Measurements from ENCODE around the gene NUP188. TPM values are rescaled to one million over a fixed set of nuclear protein-coding genes. Genes with fewer than 3 reads are reported as not detected.
"Not testable (repeated sequence)": the region's sequence is repeated elsewhere in the genome, so short reads cannot be mapped to it uniquely, and the experiment has no call there.

NUP188 gene
- total and polyA plus RNA-seq, 2 donors: 19.2 to 22.0 TPM

- DNase-seq (ENCODE audit: low read depth in 6 of 9, low spot score in 9 of 9): peak in 8 of 9 donors; percentile 43 to 89 (median 78)
- no peaks in the 10 kb centered on the region for H3K36me3 ChIP-seq (ENCODE audit: control insufficient read depth in 2 of 2, insufficient read depth in 2 of 2, low read length in 1 of 2)
- no peaks in the 10 kb centered on the region for H3K27me3 ChIP-seq (ENCODE audit: control insufficient read depth in 2 of 2, insufficient read depth in 1 of 2, low read length in 1 of 2)
- peaks cover 13 to 38% of the 10 kb centered on the region in 2 donors for H3K4me1 ChIP-seq (ENCODE audit: control insufficient read depth in 2 of 2, insufficient read depth in 2 of 2, low read length in 2 of 2)
- peak within 1 kb of the TSS; percentile 71 to 73 for H3K4me3 ChIP-seq (ENCODE audit: low read length in 2 of 2)
- H3K27ac ChIP-seq (ENCODE audit: low read depth in 1 of 2, low read length in 1 of 2): peak within 1 kb of the TSS; percentile 43 to 81
- 3% methylated on average over 60 of the region's 60 CpGs for WGBS
- H3K9me3 ChIP-seq (ENCODE audit: control insufficient read depth in 2 of 2, insufficient read depth in 1 of 2, low read length in 1 of 2): no peaks in the 10 kb centered on the region
These were observed 80.9 kb downstream of the NUP188 start, which contains the start of gene SH3GLB2 for GRCh38 chr9:129028192-129028966. SH3GLB2 (minus strand) TSS chr9:129028331; CDS start chr9:129028154, 177 bp downstream.

GRCh38 chr9:129030191-129030590 is 82.7 kb downstream of the NUP188 start:
- no peak overlapping the region for H3K4me3 ChIP-seq (ENCODE audit: low read length in 2 of 2)
- no peaks in the 10 kb centered on the region for H3K27me3 ChIP-seq (ENCODE audit: control insufficient read depth in 2 of 2, insufficient read depth in 1 of 2, low read length in 1 of 2)
- no peak for DNase-seq (ENCODE audit: low read depth in 6 of 9, low spot score in 9 of 9)
- H3K9me3 ChIP-seq (ENCODE audit: control insufficient read depth in 2 of 2, insufficient read depth in 1 of 2, low read length in 1 of 2): no peaks in the 10 kb centered on the region
- no peak overlapping the region for H3K27ac ChIP-seq (ENCODE audit: low read depth in 1 of 2, low read length in 1 of 2)
- no peaks in the 10 kb centered on the region for H3K36me3 ChIP-seq (ENCODE audit: control insufficient read depth in 2 of 2, insufficient read depth in 2 of 2, low read length in 1 of 2)
- peaks cover 13 to 34% of the 10 kb centered on the region in 2 donors for H3K4me1 ChIP-seq (ENCODE audit: control insufficient read depth in 2 of 2, insufficient read depth in 2 of 2, low read length in 2 of 2)

GRCh38 chr9:129031514-129031913 is 84.0 kb downstream of the NUP188 start:
- no peaks in the 10 kb centered on the region for H3K36me3 ChIP-seq (ENCODE audit: control insufficient read depth in 2 of 2, insufficient read depth in 2 of 2, low read length in 1 of 2)
- H3K4me1 ChIP-seq (ENCODE audit: control insufficient read depth in 2 of 2, insufficient read depth in 2 of 2, low read length in 2 of 2): peaks cover 12 to 33% of the 10 kb centered on the region in 2 donors
- no peaks in the 10 kb centered on the region for H3K9me3 ChIP-seq (ENCODE audit: control insufficient read depth in 2 of 2, insufficient read depth in 1 of 2, low read length in 1 of 2)
- WGBS: 89% methylated on average over 4 of the region's 4 CpGs
- H3K27me3 ChIP-seq (ENCODE audit: control insufficient read depth in 2 of 2, insufficient read depth in 1 of 2, low read length in 1 of 2): no peaks in the 10 kb centered on the region
- DNase-seq (ENCODE audit: low read depth in 6 of 9, low spot score in 9 of 9): no peak
- H3K27ac ChIP-seq (ENCODE audit: low read depth in 1 of 2, low read length in 1 of 2): no peak overlapping the region
- no peak overlapping the region for H3K4me3 ChIP-seq (ENCODE audit: low read length in 2 of 2)

GRCh38 chr9:129032541-129033159 is 85.2 kb downstream of the NUP188 start:
- H3K4me1 ChIP-seq (ENCODE audit: control insufficient read depth in 2 of 2, insufficient read depth in 2 of 2, low read length in 2 of 2): peaks cover 9 to 30% of the 10 kb centered on the region in 2 donors
- H3K27ac ChIP-seq (ENCODE audit: low read depth in 1 of 2, low read length in 1 of 2): no peak overlapping the region
- 98% methylated on average over 12 of the region's 12 CpGs for WGBS
- H3K4me3 ChIP-seq (ENCODE audit: low read length in 2 of 2): no peak overlapping the region
- H3K36me3 ChIP-seq (ENCODE audit: control insufficient read depth in 2 of 2, insufficient read depth in 2 of 2, low read length in 1 of 2): no peaks in the 10 kb centered on the region
- H3K9me3 ChIP-seq (ENCODE audit: control insufficient read depth in 2 of 2, insufficient read depth in 1 of 2, low read length in 1 of 2): no peaks in the 10 kb centered on the region
- H3K27me3 ChIP-seq (ENCODE audit: control insufficient read depth in 2 of 2, insufficient read depth in 1 of 2, low read length in 1 of 2): no peaks in the 10 kb centered on the region
- no peak for DNase-seq (ENCODE audit: low read depth in 6 of 9, low spot score in 9 of 9)

GRCh38 chr9:129033216-129033615 is 85.7 kb downstream of the NUP188 start:
- Histone ChIP-seq H3K27ac (ENCODE audit: low read depth in 1 of 2, low read length in 1 of 2) (no peak overlapping the region), H3K36me3 (ENCODE audit: control insufficient read depth in 2 of 2, insufficient read depth in 2 of 2, low read length in 1 of 2) (no peaks in the 10 kb centered on the region), H3K9me3 (ENCODE audit: control insufficient read depth in 2 of 2, insufficient read depth in 1 of 2, low read length in 1 of 2) (no peaks in the 10 kb centered on the region), H3K27me3 (ENCODE audit: control insufficient read depth in 2 of 2, insufficient read depth in 1 of 2, low read length in 1 of 2) (no peaks in the 10 kb centered on the region), H3K4me1 (ENCODE audit: control insufficient read depth in 2 of 2, insufficient read depth in 2 of 2, low read length in 2 of 2) (peaks cover 13 to 35% of the 10 kb centered on the region in 2 donors), H3K4me3 (ENCODE audit: low read length in 2 of 2) (no peak overlapping the region)
- DNase-seq (ENCODE audit: low read depth in 6 of 9, low spot score in 9 of 9): no peak
- WGBS: 97% methylated on average over 8 of the region's 8 CpGs

- H3K4me3 ChIP-seq (ENCODE audit: low read length in 2 of 2): peak overlapping the region; percentile 11 to 95
- 80% methylated on average over 13 of the region's 13 CpGs for WGBS
- not testable (repeated sequence) for H3K27me3 ChIP-seq (ENCODE audit: control insufficient read depth in 2 of 2, insufficient read depth in 1 of 2, low read length in 1 of 2); H3K36me3 ChIP-seq (ENCODE audit: control insufficient read depth in 2 of 2, insufficient read depth in 2 of 2, low read length in 1 of 2); H3K9me3 ChIP-seq (ENCODE audit: control insufficient read depth in 2 of 2, insufficient read depth in 1 of 2, low read length in 1 of 2)
- peaks cover 14 to 24% of the 10 kb centered on the region in 2 donors for H3K4me1 ChIP-seq (ENCODE audit: control insufficient read depth in 2 of 2, insufficient read depth in 2 of 2, low read length in 2 of 2)
- peak overlapping the region; percentile 15 to 64 for H3K27ac ChIP-seq (ENCODE audit: low read depth in 1 of 2, low read length in 1 of 2)
- peak in 1 of 9 donors; percentile 22 for DNase-seq (ENCODE audit: low read depth in 6 of 9, low spot score in 9 of 9)
These were observed 88.3 kb downstream of the NUP188 start for GRCh38 chr9:129035838-129036237.

GRCh38 chr9:129036241-129036922 is 88.9 kb downstream of the NUP188 start, which contains the start of gene MIGA2:
MIGA2 (plus strand) TSS chr9:129036626; CDS start chr9:129040595, 3,969 bp downstream.
- peak within 1 kb of the TSS; percentile 58 to 64 for H3K27ac ChIP-seq (ENCODE audit: low read depth in 1 of 2, low read length in 1 of 2)
- under 1% methylated on average over 49 of the region's 49 CpGs for WGBS
- peak within 1 kb of the TSS; percentile 73 to 95 for H3K4me3 ChIP-seq (ENCODE audit: low read length in 2 of 2)

GRCh38 chr9:129036923-129037766 is 89.6 kb downstream of the NUP188 start:
- Histone ChIP-seq H3K27me3 (ENCODE audit: control insufficient read depth in 2 of 2, insufficient read depth in 1 of 2, low read length in 1 of 2) (no peaks in the 10 kb centered on the region), H3K27ac (ENCODE audit: low read depth in 1 of 2, low read length in 1 of 2) (peak overlapping the region in 1 of 2 donors; percentile 58), H3K4me1 (ENCODE audit: control insufficient read depth in 2 of 2, insufficient read depth in 2 of 2, low read length in 2 of 2) (peaks cover 14 to 24% of the 10 kb centered on the region in 2 donors), H3K9me3 (ENCODE audit: control insufficient read depth in 2 of 2, insufficient read depth in 1 of 2, low read length in 1 of 2) (no peaks in the 10 kb centered on the region), H3K36me3 (ENCODE audit: control insufficient read depth in 2 of 2, insufficient read depth in 2 of 2, low read length in 1 of 2) (peaks cover 13 to 15% of the 10 kb centered on the region in 2 donors), H3K4me3 (ENCODE audit: low read length in 2 of 2) (peak overlapping the region; percentile 73 to 95)
- no peak for DNase-seq (ENCODE audit: low read depth in 6 of 9, low spot score in 9 of 9)
- WGBS: 21% methylated on average over 32 of the region's 32 CpGs

More at GRCh38 chr9:129036241-129036922, 88.9 kb downstream of the NUP188 start, which contains the start of gene MIGA2:
- peaks cover 5 to 7% of the 10 kb centered on the region in 2 donors for H3K36me3 ChIP-seq (ENCODE audit: control insufficient read depth in 2 of 2, insufficient read depth in 2 of 2, low read length in 1 of 2)
- peaks cover 14 to 24% of the 10 kb centered on the region in 2 donors for H3K4me1 ChIP-seq (ENCODE audit: control insufficient read depth in 2 of 2, insufficient read depth in 2 of 2, low read length in 2 of 2)
- no peaks in the 10 kb centered on the region for H3K27me3 ChIP-seq (ENCODE audit: control insufficient read depth in 2 of 2, insufficient read depth in 1 of 2, low read length in 1 of 2)
- H3K9me3 ChIP-seq (ENCODE audit: control insufficient read depth in 2 of 2, insufficient read depth in 1 of 2, low read length in 1 of 2): no peaks in the 10 kb centered on the region
- DNase-seq (ENCODE audit: low read depth in 6 of 9, low spot score in 9 of 9): peak; percentile 88 to 98 (median 96)

Data from thymus (tissue), 11 donors.